ENCODE results near the gene RPA1. TPM values are rescaled to one million over a fixed set of nuclear protein-coding genes. Genes with fewer than 3 reads are reported as not detected.

The RPA1 gene
- total and polyA plus RNA-seq, 9 of the 15 experiments (the other 6 are each of a cell fraction or from before 2014, with no cell fraction given), result 25.2 to 125 (median 47.4) TPM

DNA sequence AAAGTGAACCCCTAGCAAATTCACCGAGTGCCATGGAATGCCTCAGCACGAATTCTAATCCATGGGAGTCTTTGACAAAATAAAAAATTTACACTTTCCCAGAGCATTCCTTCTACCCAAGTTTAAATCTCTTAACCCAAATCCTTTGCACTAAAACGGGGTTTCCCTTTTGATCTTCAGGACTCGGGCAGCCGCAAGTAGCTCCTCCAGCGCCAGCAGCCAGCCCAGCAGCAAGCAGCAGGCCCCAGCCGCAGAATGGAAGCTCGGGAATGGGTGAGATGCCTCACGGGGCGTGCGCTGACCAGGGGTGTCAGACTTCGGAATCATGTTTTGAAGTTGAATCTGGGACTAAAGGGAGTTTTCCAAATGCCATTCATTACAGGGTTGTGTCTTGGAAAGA, 42.4 kb downstream of the RPA1 start:
- no TSS peak for BruUV-seq (replicated peaks)
- TF ChIP-seq, protein P1, sequence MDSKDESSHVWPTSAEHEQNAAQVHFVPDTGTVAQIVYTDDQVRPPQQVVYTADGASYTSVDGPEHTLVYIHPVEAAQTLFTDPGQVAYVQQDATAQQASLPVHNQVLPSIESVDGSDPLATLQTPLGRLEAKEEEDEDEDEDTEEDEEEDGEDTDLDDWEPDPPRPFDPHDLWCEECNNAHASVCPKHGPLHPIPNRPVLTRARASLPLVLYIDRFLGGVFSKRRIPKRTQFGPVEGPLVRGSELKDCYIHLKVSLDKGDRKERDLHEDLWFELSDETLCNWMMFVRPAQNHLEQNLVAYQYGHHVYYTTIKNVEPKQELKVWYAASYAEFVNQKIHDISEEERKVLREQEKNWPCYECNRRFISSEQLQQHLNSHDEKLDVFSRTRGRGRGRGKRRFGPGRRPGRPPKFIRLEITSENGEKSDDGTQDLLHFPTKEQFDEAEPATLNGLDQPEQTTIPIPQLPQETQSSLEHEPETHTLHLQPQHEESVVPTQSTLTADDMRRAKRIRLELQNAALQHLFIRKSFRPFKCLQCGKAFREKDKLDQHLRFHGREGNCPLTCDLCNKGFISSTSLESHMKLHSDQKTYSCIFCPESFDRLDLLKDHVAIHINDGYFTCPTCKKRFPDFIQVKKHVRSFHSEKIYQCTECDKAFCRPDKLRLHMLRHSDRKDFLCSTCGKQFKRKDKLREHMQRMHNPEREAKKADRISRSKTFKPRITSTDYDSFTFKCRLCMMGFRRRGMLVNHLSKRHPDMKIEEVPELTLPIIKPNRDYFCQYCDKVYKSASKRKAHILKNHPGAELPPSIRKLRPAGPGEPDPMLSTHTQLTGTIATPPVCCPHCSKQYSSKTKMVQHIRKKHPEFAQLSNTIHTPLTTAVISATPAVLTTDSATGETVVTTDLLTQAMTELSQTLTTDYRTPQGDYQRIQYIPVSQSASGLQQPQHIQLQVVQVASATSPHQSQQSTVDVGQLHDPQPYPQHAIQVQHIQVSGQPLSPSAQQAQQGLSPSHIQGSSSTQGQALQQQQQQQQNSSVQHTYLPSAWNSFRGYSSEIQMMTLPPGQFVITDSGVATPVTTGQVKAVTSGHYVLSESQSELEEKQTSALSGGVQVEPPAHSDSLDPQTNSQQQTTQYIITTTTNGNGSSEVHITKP (IDR thresholded peaks at IDR 0.05; ENCODE audit: partially characterized antibody), result no peak
- Histone ChIP-seq H3K79me2 (ENCODE audit: control insufficient read depth, insufficient read depth, low read length) (no peaks in the 10 kb centered on the region; the same call in 2 of the 3 replicates), H3K9me1 (ENCODE audit: control insufficient read depth, insufficient read depth, low read length) (peaks cover 3% of the 10 kb centered on the region), H2AFZ (ENCODE audit: low read depth, low read length) (no peak overlapping the region), H3K36me3 (ENCODE audit: control insufficient read depth, insufficient read depth, low read length) (peaks cover 68% of the 10 kb centered on the region; the same call in 2 of the 3 replicates), H3K27me3 (ENCODE audit: control insufficient read depth in 2 of 2, insufficient read depth in 2 of 2, low read length in 2 of 2) (no peaks in the 10 kb centered on the region), H3K4me3 (no peak overlapping the region), H3K9me3 (replicated peaks; ENCODE audit: control insufficient read depth, insufficient read depth, low read depth, low read length) (no peaks in the 10 kb centered on the region), H3K9ac (ENCODE audit: insufficient read depth in 1 of 2, low read depth in 2 of 2, low read length in 2 of 2) (no peak overlapping the region), H3K4me2 (ENCODE audit: insufficient read depth, low read length) (no peak overlapping the region), H3K4me1 (replicated peaks in 1 of 2; ENCODE audit: control insufficient read depth in 2 of 2, insufficient read depth in 2 of 2, low read length in 2 of 2) (no peaks in the 10 kb centered on the region), H3K27ac (ENCODE audit: extremely low read depth, low read depth, low read length) (no peak overlapping the region), H4K20me1 (replicated peaks; ENCODE audit: control insufficient read depth, insufficient read depth, low read length) (no peaks in the 10 kb centered on the region; the same call in 1 of the 2 replicates)
- CTCF ChIA-PET (ENCODE audit: low intra/inter-chr PET ratio), result no interaction called here
- in situ Hi-C loops (cut with MboI), result no loop called here
- intact Hi-C loops (cut with micrococcal nuclease), result no loop called here
- no peak for DNase-seq (ENCODE audit: extremely low read depth in 1 of 4, low spot score in 3 of 4)
- 87% methylated on average over 12 of the region's 12 CpGs for WGBS (ENCODE audit: insufficient coverage, low coverage, missing lambda C conversion rate)
- POLR2A ChIA-PET, result interaction anchor here (0.7 kb wide), 1 partner anchor 34 kb away, joined by 4 read pairs; no protein-coding TSS in a partner anchor
- no peak for ATAC-seq
- FAIRE-seq, result no peak

DNA sequence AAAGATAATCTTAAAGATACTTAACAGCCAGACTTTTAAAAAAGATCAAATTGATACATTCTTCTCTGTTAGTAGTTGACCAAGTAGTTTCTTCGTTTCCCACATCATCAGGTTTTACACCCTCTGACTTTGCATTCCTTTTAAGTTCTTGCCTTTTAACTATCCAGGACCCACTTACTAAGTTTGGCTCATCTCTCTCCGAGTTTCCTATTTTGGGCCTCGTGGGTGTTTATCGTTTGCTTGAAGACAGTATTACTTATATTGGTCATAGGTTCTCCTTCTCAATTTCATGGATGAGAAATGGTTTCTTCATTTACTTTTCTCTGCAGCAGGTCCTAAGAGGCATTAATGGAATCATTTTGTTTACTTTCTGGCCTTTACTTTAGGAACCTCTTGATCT, 43.2 kb downstream of the RPA1 start:
- Histone ChIP-seq H3K9me1 (ENCODE audit: control insufficient read depth, insufficient read depth, low read length) (peaks cover 3% of the 10 kb centered on the region), H3K4me1 (replicated peaks in 1 of 2; ENCODE audit: control insufficient read depth in 2 of 2, insufficient read depth in 2 of 2, low read length in 2 of 2) (no peaks in the 10 kb centered on the region), H3K4me3 (no peak overlapping the region), H3K27me3 (ENCODE audit: control insufficient read depth in 2 of 2, insufficient read depth in 2 of 2, low read length in 2 of 2) (no peaks in the 10 kb centered on the region), H3K36me3 (ENCODE audit: control insufficient read depth, insufficient read depth, low read length) (peaks cover 73% of the 10 kb centered on the region; the same call in 2 of the 3 replicates), H3K9me3 (replicated peaks; ENCODE audit: control insufficient read depth, insufficient read depth, low read depth, low read length) (no peaks in the 10 kb centered on the region), H3K79me2 (ENCODE audit: control insufficient read depth, insufficient read depth, low read length) (no peaks in the 10 kb centered on the region; the same call in 2 of the 3 replicates), H4K20me1 (replicated peaks; ENCODE audit: control insufficient read depth, insufficient read depth, low read length) (no peaks in the 10 kb centered on the region; the same call in 1 of the 2 replicates), H3K4me2 (ENCODE audit: insufficient read depth, low read length) (no peak overlapping the region), H3K9ac (ENCODE audit: insufficient read depth in 1 of 2, low read depth in 2 of 2, low read length in 2 of 2) (no peak overlapping the region), H3K27ac (ENCODE audit: extremely low read depth, low read depth, low read length) (no peak overlapping the region), H2AFZ (ENCODE audit: low read depth, low read length) (no peak overlapping the region)
- ChIA-PET CTCF (ENCODE audit: low intra/inter-chr PET ratio) (no interaction called here), POLR2A (no interaction called here)
- ATAC-seq (no peak), FAIRE-seq (no peak), DNase-seq (ENCODE audit: extremely low read depth in 1 of 4, low spot score in 3 of 4) (no peak)
- in situ Hi-C loops (cut with MboI) (no loop called here), intact Hi-C loops (cut with micrococcal nuclease) (no loop called here)
- no TSS peak for BruUV-seq (replicated peaks)
- WGBS (ENCODE audit: insufficient coverage, low coverage, missing lambda C conversion rate), result 85% methylated on average over 4 of the region's 4 CpGs
- TF ChIP-seq ZNF347 (CRISPR knock-in tag; IDR thresholded peaks at IDR 0.05; ENCODE audit: low read depth) (no peak), KLF16 (IDR thresholded peaks at IDR 0.05) (no peak), MEF2A (IDR thresholded peaks at IDR 0.05; ENCODE audit: control insufficient read depth, low read depth, low read length) (no peak), MEIS2 (IDR thresholded peaks at IDR 0.05; ENCODE audit: partially characterized antibody) (no peak), ZKSCAN8 (CRISPR knock-in tag; IDR thresholded peaks at IDR 0.05) (no peak), ESRRA (IDR thresholded peaks at IDR 0.05; ENCODE audit: borderline replicate concordance, low read depth) (no peak)
- TF ChIP-seq, protein P2, sequence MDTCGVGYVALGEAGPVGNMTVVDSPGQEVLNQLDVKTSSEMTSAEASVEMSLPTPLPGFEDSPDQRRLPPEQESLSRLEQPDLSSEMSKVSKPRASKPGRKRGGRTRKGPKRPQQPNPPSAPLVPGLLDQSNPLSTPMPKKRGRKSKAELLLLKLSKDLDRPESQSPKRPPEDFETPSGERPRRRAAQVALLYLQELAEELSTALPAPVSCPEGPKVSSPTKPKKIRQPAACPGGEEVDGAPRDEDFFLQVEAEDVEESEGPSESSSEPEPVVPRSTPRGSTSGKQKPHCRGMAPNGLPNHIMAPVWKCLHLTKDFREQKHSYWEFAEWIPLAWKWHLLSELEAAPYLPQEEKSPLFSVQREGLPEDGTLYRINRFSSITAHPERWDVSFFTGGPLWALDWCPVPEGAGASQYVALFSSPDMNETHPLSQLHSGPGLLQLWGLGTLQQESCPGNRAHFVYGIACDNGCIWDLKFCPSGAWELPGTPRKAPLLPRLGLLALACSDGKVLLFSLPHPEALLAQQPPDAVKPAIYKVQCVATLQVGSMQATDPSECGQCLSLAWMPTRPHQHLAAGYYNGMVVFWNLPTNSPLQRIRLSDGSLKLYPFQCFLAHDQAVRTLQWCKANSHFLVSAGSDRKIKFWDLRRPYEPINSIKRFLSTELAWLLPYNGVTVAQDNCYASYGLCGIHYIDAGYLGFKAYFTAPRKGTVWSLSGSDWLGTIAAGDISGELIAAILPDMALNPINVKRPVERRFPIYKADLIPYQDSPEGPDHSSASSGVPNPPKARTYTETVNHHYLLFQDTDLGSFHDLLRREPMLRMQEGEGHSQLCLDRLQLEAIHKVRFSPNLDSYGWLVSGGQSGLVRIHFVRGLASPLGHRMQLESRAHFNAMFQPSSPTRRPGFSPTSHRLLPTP (IDR thresholded peaks at IDR 0.05; ENCODE audit: borderline replicate concordance, extremely low read depth, insufficient read length), result no peak
